Measurements from ENCODE around the gene P2RX7. TPM values are rescaled to one million over a fixed set of nuclear protein-coding genes. Genes with fewer than 3 reads are reported as not detected.

The P2RX7 gene
- polyA plus RNA-seq, 1 donor from 2014 or later, result not detected

DNA sequence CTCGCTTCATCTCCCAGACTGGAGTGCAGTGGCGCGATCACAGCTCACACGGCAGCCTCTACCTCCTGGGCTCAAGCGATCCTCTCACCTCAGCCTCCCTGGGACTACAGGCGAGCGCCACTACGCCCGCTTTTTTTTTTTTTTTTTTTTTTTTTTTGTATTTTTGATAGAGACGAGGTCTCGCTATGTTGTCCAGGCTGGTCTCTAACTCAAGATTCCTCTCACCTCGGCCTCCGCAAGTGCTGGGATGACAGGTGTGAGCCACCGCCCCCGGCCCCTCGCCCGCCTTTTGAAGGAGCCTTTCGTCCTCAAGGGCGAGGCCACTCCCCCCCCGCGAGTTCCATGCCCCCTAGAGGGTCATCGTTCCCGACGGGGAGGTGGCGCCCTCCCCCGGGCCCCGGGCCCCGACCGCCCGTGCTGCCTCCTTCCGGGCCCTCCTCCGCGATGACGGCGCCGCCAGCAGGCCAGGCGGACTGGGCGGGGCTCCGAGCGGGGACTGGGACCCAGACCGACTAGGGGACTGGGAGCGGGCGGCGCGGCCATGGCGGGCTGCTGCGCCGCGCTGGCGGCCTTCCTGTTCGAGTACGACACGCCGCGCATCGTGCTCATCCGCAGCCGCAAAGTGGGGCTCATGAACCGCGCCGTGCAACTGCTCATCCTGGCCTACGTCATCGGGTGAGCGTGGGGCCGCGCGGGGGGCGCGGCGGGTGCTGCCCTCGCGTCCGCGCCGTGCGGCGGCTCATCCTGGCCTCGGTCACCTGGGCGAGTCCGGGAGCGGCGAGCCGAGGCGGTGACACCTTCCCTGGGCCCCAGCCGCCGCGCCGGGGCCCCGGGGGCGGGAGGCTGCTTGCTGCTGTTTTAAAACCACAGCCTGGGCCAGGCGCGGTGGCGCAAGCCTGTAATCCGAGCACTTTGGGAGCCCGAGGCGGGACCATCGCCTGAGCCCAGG is 77.2 kb downstream of the P2RX7 start, which contains the start of gene P2RX4:
Gene P2RX4 (plus strand): TSS at position 506 of the 949 bp plus-strand sequence. CDS start 36 bp downstream, at position 542.
- Histone ChIP-seq H3F3A (ENCODE audit: insufficient read depth, low read length, poor library complexity, severe bottlenecking) (no peaks in the 10 kb centered on the region), H3K4me2 (ENCODE audit: low read length) (peak within 1 kb of the TSS; percentile 46), H3K27ac (ENCODE audit: low read length) (peak within 1 kb of the TSS; percentile 60), H3K9ac (ENCODE audit: low read length) (peak within 1 kb of the TSS; percentile 78), H3K79me2 (replicated peaks; ENCODE audit: insufficient read depth, low read length) (no peaks in the 10 kb centered on the region), H3K27me3 (ENCODE audit: insufficient read depth, low read depth, low read length) (no peaks in the 10 kb centered on the region), H3K9me2 (ENCODE audit: insufficient read depth, low read length) (no peaks in the 10 kb centered on the region), H3K4me3 (ENCODE audit: low read length) (peak within 1 kb of the TSS; percentile 73), H3K36me3 (ENCODE audit: insufficient read depth, low read length) (no peaks in the 10 kb centered on the region), H3K9me3 (ENCODE audit: low read length) (no peaks in the 10 kb centered on the region), H4K20me1 (ENCODE audit: insufficient read depth) (no peaks in the 10 kb centered on the region), H2AFZ (ENCODE audit: low read depth, low read length) (peak within 1 kb of the TSS; percentile 80)
- TF ChIP-seq TAF1 (IDR thresholded peaks at IDR 0.05; ENCODE audit: low read depth), result peak; percentile 66
- TF ChIP-seq RAD21 (conservative IDR thresholded peaks at IDR 0.05), result peak; percentile 31
- peak; percentile 83 for TF ChIP-seq POLR2AphosphoS5 (IDR thresholded peaks at IDR 0.05)
- TF ChIP-seq EZH2 (IDR thresholded peaks at IDR 0.05; ENCODE audit: borderline replicate concordance, insufficient read depth, low read length, poor library complexity, severe bottlenecking), result no peak
- peak; percentile 64 for TF ChIP-seq EP300 (conservative IDR thresholded peaks at IDR 0.05; ENCODE audit: poor library complexity, severe bottlenecking)
- TF ChIP-seq, protein P1, sequence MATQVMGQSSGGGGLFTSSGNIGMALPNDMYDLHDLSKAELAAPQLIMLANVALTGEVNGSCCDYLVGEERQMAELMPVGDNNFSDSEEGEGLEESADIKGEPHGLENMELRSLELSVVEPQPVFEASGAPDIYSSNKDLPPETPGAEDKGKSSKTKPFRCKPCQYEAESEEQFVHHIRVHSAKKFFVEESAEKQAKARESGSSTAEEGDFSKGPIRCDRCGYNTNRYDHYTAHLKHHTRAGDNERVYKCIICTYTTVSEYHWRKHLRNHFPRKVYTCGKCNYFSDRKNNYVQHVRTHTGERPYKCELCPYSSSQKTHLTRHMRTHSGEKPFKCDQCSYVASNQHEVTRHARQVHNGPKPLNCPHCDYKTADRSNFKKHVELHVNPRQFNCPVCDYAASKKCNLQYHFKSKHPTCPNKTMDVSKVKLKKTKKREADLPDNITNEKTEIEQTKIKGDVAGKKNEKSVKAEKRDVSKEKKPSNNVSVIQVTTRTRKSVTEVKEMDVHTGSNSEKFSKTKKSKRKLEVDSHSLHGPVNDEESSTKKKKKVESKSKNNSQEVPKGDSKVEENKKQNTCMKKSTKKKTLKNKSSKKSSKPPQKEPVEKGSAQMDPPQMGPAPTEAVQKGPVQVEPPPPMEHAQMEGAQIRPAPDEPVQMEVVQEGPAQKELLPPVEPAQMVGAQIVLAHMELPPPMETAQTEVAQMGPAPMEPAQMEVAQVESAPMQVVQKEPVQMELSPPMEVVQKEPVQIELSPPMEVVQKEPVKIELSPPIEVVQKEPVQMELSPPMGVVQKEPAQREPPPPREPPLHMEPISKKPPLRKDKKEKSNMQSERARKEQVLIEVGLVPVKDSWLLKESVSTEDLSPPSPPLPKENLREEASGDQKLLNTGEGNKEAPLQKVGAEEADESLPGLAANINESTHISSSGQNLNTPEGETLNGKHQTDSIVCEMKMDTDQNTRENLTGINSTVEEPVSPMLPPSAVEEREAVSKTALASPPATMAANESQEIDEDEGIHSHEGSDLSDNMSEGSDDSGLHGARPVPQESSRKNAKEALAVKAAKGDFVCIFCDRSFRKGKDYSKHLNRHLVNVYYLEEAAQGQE (IDR thresholded peaks at IDR 0.05; ENCODE audit: borderline replicate concordance), result no peak
- TF ChIP-seq SMC3 (conservative IDR thresholded peaks at IDR 0.05; ENCODE audit: poor library complexity), result peak; percentile 36
- peak; percentile 83 for TF ChIP-seq MXI1 (conservative IDR thresholded peaks at IDR 0.05; ENCODE audit: poor library complexity, severe bottlenecking)
- TF ChIP-seq, protein P2, sequence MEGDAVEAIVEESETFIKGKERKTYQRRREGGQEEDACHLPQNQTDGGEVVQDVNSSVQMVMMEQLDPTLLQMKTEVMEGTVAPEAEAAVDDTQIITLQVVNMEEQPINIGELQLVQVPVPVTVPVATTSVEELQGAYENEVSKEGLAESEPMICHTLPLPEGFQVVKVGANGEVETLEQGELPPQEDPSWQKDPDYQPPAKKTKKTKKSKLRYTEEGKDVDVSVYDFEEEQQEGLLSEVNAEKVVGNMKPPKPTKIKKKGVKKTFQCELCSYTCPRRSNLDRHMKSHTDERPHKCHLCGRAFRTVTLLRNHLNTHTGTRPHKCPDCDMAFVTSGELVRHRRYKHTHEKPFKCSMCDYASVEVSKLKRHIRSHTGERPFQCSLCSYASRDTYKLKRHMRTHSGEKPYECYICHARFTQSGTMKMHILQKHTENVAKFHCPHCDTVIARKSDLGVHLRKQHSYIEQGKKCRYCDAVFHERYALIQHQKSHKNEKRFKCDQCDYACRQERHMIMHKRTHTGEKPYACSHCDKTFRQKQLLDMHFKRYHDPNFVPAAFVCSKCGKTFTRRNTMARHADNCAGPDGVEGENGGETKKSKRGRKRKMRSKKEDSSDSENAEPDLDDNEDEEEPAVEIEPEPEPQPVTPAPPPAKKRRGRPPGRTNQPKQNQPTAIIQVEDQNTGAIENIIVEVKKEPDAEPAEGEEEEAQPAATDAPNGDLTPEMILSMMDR (IDR thresholded peaks at IDR 0.05; ENCODE audit: poor library complexity, severe bottlenecking), result peak; percentile 46

DNA sequence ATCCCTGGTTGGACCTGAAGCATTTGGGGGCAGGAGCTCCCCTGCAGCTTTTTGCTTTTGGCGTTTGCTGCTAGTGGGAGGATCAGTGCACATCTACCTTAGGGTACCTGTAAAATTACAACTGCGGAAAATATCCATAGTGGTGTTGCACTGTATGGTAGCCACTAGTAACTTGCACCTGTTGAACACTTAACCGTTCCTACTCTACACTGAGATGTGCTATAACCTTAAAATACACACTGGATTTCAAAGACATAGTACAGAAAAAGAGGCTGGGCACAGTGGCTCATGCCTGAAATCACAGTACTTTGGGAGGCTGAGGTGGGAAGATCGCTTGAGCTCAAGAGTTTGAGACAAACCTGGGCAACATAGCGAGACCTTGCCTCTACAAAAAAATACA is 80.2 kb downstream of the P2RX7 start:
- H2AFZ ChIP-seq (ENCODE audit: low read depth, low read length), result no peak overlapping the region
- no peak overlapping the region for H3K27ac ChIP-seq (ENCODE audit: low read length)
- H3K4me3 ChIP-seq (ENCODE audit: low read length), result no peak overlapping the region
- no peaks in the 10 kb centered on the region for H4K20me1 ChIP-seq (ENCODE audit: insufficient read depth)
- no peaks in the 10 kb centered on the region for H3F3A ChIP-seq (ENCODE audit: insufficient read depth, low read length, poor library complexity, severe bottlenecking)
- no peaks in the 10 kb centered on the region for H3K9me2 ChIP-seq (ENCODE audit: insufficient read depth, low read length)
- H3K79me2 ChIP-seq (replicated peaks; ENCODE audit: insufficient read depth, low read length), result no peaks in the 10 kb centered on the region
- no peaks in the 10 kb centered on the region for H3K9me3 ChIP-seq (ENCODE audit: low read length)
- no peak for TF ChIP-seq EZH2 (IDR thresholded peaks at IDR 0.05; ENCODE audit: borderline replicate concordance, insufficient read depth, low read length, poor library complexity, severe bottlenecking)
- TF ChIP-seq, protein P2 (IDR thresholded peaks at IDR 0.05; ENCODE audit: poor library complexity, severe bottlenecking), result no peak
- no peak for TF ChIP-seq SMC3 (conservative IDR thresholded peaks at IDR 0.05; ENCODE audit: poor library complexity)
- no peak for TF ChIP-seq EP300 (conservative IDR thresholded peaks at IDR 0.05; ENCODE audit: poor library complexity, severe bottlenecking)
- TF ChIP-seq POLR2AphosphoS5 (IDR thresholded peaks at IDR 0.05), result no peak
- TF ChIP-seq, protein P1 (IDR thresholded peaks at IDR 0.05; ENCODE audit: borderline replicate concordance), result no peak
- TF ChIP-seq RAD21 (conservative IDR thresholded peaks at IDR 0.05), result no peak
- TF ChIP-seq MXI1 (conservative IDR thresholded peaks at IDR 0.05; ENCODE audit: poor library complexity, severe bottlenecking), result no peak
- no peak for TF ChIP-seq TAF1 (IDR thresholded peaks at IDR 0.05; ENCODE audit: low read depth)
- no peak overlapping the region for H3K9ac ChIP-seq (ENCODE audit: low read length)
- H3K27me3 ChIP-seq (ENCODE audit: insufficient read depth, low read depth, low read length), result no peaks in the 10 kb centered on the region
- no peak overlapping the region for H3K4me2 ChIP-seq (ENCODE audit: low read length)
- no peaks in the 10 kb centered on the region for H3K36me3 ChIP-seq (ENCODE audit: insufficient read depth, low read length)
